ENCODE data around the gene WNT8B. TPM values are rescaled to one million over a fixed set of nuclear protein-coding genes. Genes with fewer than 3 reads are reported as not detected.

The WNT8B gene, protein sequence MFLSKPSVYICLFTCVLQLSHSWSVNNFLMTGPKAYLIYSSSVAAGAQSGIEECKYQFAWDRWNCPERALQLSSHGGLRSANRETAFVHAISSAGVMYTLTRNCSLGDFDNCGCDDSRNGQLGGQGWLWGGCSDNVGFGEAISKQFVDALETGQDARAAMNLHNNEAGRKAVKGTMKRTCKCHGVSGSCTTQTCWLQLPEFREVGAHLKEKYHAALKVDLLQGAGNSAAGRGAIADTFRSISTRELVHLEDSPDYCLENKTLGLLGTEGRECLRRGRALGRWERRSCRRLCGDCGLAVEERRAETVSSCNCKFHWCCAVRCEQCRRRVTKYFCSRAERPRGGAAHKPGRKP
- not detected for total RNA-seq

DNA sequence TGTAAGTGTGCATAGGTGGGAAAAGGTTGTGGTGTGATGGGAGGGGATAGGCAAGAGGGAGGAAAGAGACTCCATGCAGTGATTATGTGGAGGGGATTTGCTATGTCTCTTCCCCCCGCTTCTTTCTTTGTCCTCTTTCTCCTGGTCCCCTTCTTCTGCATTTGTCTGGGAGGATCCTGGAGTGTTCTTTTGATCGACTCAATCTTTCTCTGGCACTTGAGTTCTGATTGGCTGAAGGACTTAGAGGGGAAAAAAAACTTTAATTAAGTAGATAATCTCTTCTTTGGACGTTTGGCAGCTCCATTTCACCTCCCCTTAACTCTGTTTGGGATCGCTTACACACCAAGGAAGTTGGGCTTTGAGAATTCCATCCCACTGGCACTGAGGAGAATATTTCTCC lies at the start of gene WNT8B:
Gene WNT8B, plus strand, starts transcription at position 301 of the 400 bp plus-strand sequence. CDS start 160 bp downstream, outside the sequence.
- no peaks in the 10 kb centered on the region for H3K27me3 ChIP-seq
- no peak within 1 kb of the TSS for H3K27ac ChIP-seq
- ATAC-seq (no peak), DNase-seq (no peak)
- 60 to 61% methylated on average over 4 of the region's 4 CpGs for WGBS, 2 donors
- intact Hi-C loops (cut with DNase I): no loop called here
- no peaks in the 10 kb centered on the region for H3K36me3 ChIP-seq (replicated peaks in 1 of 2; ENCODE audit: insufficient read depth in 1 of 2, low read depth in 2 of 2)
- no peaks in the 10 kb centered on the region for H3K9me3 ChIP-seq
- H3K4me1 ChIP-seq: no peaks in the 10 kb centered on the region
- H3K4me3 ChIP-seq: no peak within 1 kb of the TSS
- no peak for TF ChIP-seq POLR2A (IDR thresholded peaks at IDR 0.05)
- TF ChIP-seq, protein P1, sequence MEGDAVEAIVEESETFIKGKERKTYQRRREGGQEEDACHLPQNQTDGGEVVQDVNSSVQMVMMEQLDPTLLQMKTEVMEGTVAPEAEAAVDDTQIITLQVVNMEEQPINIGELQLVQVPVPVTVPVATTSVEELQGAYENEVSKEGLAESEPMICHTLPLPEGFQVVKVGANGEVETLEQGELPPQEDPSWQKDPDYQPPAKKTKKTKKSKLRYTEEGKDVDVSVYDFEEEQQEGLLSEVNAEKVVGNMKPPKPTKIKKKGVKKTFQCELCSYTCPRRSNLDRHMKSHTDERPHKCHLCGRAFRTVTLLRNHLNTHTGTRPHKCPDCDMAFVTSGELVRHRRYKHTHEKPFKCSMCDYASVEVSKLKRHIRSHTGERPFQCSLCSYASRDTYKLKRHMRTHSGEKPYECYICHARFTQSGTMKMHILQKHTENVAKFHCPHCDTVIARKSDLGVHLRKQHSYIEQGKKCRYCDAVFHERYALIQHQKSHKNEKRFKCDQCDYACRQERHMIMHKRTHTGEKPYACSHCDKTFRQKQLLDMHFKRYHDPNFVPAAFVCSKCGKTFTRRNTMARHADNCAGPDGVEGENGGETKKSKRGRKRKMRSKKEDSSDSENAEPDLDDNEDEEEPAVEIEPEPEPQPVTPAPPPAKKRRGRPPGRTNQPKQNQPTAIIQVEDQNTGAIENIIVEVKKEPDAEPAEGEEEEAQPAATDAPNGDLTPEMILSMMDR (IDR thresholded peaks at IDR 0.05): no peak

DNA sequence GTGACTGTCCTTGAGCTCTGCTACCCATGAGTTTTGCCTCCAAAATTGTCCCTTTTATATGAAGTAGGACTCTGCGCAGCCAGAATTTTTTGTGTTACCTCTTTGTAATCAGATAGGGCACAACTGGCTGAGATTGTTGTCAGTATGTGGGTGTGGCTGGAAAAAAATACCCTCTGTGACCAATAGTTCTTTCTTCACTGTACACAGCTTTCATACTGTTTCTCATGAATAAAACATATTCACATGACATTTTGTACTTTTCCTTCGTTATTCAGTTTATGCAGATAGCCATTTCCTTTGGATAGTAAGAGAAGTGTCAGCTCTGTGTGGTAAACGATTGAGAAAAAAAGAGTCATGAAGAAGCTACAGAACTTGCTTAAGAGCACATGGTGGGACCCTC lies 49.6 kb upstream of the WNT8B start:
- intact Hi-C loops (cut with DNase I): no loop called here
- no peaks in the 10 kb centered on the region for H3K4me1 ChIP-seq
- no peak overlapping the region for H3K27ac ChIP-seq
- no peaks in the 10 kb centered on the region for H3K36me3 ChIP-seq (replicated peaks in 1 of 2; ENCODE audit: insufficient read depth in 1 of 2, low read depth in 2 of 2)
- 63 to 73% methylated on average over 3 of the region's 3 CpGs for WGBS, 2 donors
- no peak for DNase-seq
- no peaks in the 10 kb centered on the region for H3K9me3 ChIP-seq
- no peak for TF ChIP-seq POLR2A (IDR thresholded peaks at IDR 0.05)
- TF ChIP-seq, protein P1 (IDR thresholded peaks at IDR 0.05): no peak
- ATAC-seq: no peak
- no peaks in the 10 kb centered on the region for H3K27me3 ChIP-seq
- H3K4me3 ChIP-seq: no peak overlapping the region

DNA sequence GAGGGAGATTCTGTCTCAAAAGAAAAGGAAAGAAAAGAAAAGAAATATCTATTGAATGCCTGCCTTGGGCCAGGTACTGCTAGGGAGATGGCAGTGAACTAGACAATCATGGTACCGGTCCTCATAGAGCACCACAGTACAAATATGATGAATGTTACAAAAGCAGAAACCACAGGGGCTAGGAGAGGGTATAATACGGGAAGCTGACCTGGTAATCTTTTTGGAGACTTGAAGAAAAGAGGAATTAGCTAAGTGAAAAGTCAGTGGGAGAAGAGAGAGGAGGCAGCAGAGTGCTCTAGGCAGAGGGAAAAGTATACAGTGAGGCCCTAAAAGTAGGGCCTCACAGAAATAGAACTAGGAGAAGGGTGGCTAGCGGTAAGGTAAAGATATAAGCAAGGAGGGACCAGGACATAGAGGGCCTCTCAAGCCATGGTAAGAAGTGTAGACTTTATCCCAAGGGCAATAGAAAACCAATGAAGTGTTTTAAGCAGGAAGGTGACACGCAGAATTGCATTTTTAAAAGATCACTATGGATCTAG lies 42.8 kb upstream of the WNT8B start:
- no peaks in the 10 kb centered on the region for H3K9me3 ChIP-seq
- H3K4me3 ChIP-seq: no peak overlapping the region
- H3K27ac ChIP-seq: no peak overlapping the region
- 79 to 85% methylated on average over 4 of the region's 4 CpGs for WGBS, 2 donors
- no peaks in the 10 kb centered on the region for H3K27me3 ChIP-seq
- DNase-seq: no peak
- H3K4me1 ChIP-seq: peaks cover 7% of the 10 kb centered on the region
- intact Hi-C loops (cut with DNase I): no loop called here
- no peak for ATAC-seq
- TF ChIP-seq, protein P1 (IDR thresholded peaks at IDR 0.05): no peak
- TF ChIP-seq POLR2A (IDR thresholded peaks at IDR 0.05): no peak
- H3K36me3 ChIP-seq (replicated peaks in 1 of 2; ENCODE audit: insufficient read depth in 1 of 2, low read depth in 2 of 2): no peaks in the 10 kb centered on the region

DNA sequence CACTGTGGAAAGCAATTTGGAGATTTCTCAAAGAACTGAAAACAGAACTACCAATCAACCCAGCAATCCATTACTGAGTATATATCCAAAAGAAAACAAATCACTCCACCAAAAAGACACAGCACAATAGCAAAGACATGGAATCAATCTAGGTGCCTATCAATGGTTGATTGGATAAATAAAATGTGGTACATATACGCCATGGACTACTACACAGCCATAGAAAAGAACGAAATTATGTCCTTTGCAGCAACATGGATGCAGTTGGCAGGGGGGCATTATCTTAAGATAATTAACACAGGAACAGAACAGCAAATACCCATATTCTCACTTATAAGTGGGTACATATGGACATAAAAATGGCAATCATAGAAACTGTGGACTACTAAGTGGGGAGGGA lies 35.4 kb upstream of the WNT8B start:
- Histone ChIP-seq H3K27me3 (no peaks in the 10 kb centered on the region), H3K9me3 (no peaks in the 10 kb centered on the region), H3K4me1 (peaks cover 13% of the 10 kb centered on the region), H3K36me3 (replicated peaks in 1 of 2; ENCODE audit: insufficient read depth in 1 of 2, low read depth in 2 of 2) (no peaks in the 10 kb centered on the region), H3K4me3 (no peak overlapping the region), H3K27ac (no peak overlapping the region)
- DNase-seq (no peak), ATAC-seq (no peak)
- TF ChIP-seq, protein P1 (IDR thresholded peaks at IDR 0.05): no peak
- TF ChIP-seq POLR2A (IDR thresholded peaks at IDR 0.05): no peak
- intact Hi-C loops (cut with DNase I): no loop called here
- 88 to 96% methylated on average over 2 of the region's 2 CpGs for WGBS, 2 donors

Data from body of pancreas (tissue), 4 donors.